ENCODE data around the gene PON3.

- TF ChIP-seq, protein P1, sequence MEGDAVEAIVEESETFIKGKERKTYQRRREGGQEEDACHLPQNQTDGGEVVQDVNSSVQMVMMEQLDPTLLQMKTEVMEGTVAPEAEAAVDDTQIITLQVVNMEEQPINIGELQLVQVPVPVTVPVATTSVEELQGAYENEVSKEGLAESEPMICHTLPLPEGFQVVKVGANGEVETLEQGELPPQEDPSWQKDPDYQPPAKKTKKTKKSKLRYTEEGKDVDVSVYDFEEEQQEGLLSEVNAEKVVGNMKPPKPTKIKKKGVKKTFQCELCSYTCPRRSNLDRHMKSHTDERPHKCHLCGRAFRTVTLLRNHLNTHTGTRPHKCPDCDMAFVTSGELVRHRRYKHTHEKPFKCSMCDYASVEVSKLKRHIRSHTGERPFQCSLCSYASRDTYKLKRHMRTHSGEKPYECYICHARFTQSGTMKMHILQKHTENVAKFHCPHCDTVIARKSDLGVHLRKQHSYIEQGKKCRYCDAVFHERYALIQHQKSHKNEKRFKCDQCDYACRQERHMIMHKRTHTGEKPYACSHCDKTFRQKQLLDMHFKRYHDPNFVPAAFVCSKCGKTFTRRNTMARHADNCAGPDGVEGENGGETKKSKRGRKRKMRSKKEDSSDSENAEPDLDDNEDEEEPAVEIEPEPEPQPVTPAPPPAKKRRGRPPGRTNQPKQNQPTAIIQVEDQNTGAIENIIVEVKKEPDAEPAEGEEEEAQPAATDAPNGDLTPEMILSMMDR (IDR thresholded peaks at IDR 0.05) = no peak
- no peak for TF ChIP-seq EZH2phosphoT487 (IDR thresholded peaks at IDR 0.05)
These were observed 84.8 kb downstream of the PON3 start for GRCh38 chr7:95311389-95311788.

Data from neural progenitor cell (in vitro differentiated cells).